ENCODE measurements around the gene SLC3A2. TPM values are rescaled to one million over a fixed set of nuclear protein-coding genes. Genes with fewer than 3 reads are reported as not detected.

SLC3A2 gene
- total RNA-seq, 1 experiment from 2014 or later = 619 TPM

- CTCF ChIA-PET = no interaction called here
- POLR2A ChIA-PET (ENCODE audit: unreplicated experiment) = no interaction called here
Measured at GRCh38 chr11:62921201-62921572, 40.5 kb downstream of the SLC3A2 start, which contains the start of gene CHRM1. Gene CHRM1, minus strand, starts transcription at chr11:62921363. Its CDS starts 10,263 bp downstream, at chr11:62911100.

GRCh38 chr11:62921573-62922188 is 41.0 kb downstream of the SLC3A2 start:
- POLR2A ChIA-PET (ENCODE audit: unreplicated experiment) = interaction anchor here (0.5 kb wide), 1 partner anchor 749 kb away, joined by 3 read pairs; the partner anchor contains the start of gene ATL3
- H2AFZ ChIP-seq = no peak overlapping the region
- no peak overlapping the region for H3K4me3 ChIP-seq
- no TSS peak for BruUV-seq (replicated peaks)
- peak in 1 of 2 experiments; percentile 44 for DNase-seq
- TF ChIP-seq CTCF (conservative IDR thresholded peaks at IDR 0.05) = no peak
- TF ChIP-seq EZH2 (IDR thresholded peaks at IDR 0.05; ENCODE audit: low read depth) = no peak
- intact Hi-C loops (cut with micrococcal nuclease; ENCODE audit: unreplicated experiment) = no loop called here
- H3K79me2 ChIP-seq (ENCODE audit: low read depth) = no peaks in the 10 kb centered on the region
- no peaks in the 10 kb centered on the region for H4K20me1 ChIP-seq (ENCODE audit: insufficient read depth)
- H3F3A ChIP-seq (ENCODE audit: insufficient read depth, low read depth) = no peaks in the 10 kb centered on the region
- peak overlapping the region; percentile 20; the same call in 1 of the 2 replicates for H3K4me2 ChIP-seq
- no peaks in the 10 kb centered on the region for H3K9me3 ChIP-seq (ENCODE audit: insufficient read depth, low read depth)
- CTCF ChIA-PET = no interaction called here
- H3K4me1 ChIP-seq (replicated peaks; ENCODE audit: insufficient read depth) = no peaks in the 10 kb centered on the region
- H3K27me3 ChIP-seq (ENCODE audit: insufficient read depth, low read depth) = peaks cover 83% of the 10 kb centered on the region
- no peaks in the 10 kb centered on the region for H3K9me2 ChIP-seq (ENCODE audit: insufficient read depth)
- no peaks in the 10 kb centered on the region for H3K36me3 ChIP-seq (ENCODE audit: low read depth)
- H3K27ac ChIP-seq = no peak overlapping the region

More at GRCh38 chr11:62921201-62921572, 40.5 kb downstream of the SLC3A2 start, which contains the start of gene CHRM1:
- H3K9me2 ChIP-seq (ENCODE audit: insufficient read depth) = no peaks in the 10 kb centered on the region
- no peaks in the 10 kb centered on the region for H3F3A ChIP-seq (ENCODE audit: insufficient read depth, low read depth)
- intact Hi-C loops (cut with micrococcal nuclease; ENCODE audit: unreplicated experiment) = no loop called here
- peaks cover 78% of the 10 kb centered on the region for H3K27me3 ChIP-seq (ENCODE audit: insufficient read depth, low read depth)
- H3K9me3 ChIP-seq (ENCODE audit: insufficient read depth, low read depth) = no peaks in the 10 kb centered on the region
- H3K4me3 ChIP-seq = no peak within 1 kb of the TSS
- peak within 1 kb of the TSS; percentile 20; the same call in 1 of the 2 replicates for H3K4me2 ChIP-seq
- TF ChIP-seq CTCF (conservative IDR thresholded peaks at IDR 0.05) = no peak
- TF ChIP-seq EZH2 (IDR thresholded peaks at IDR 0.05; ENCODE audit: low read depth) = no peak
- DNase-seq = peak in 1 of 2 experiments; percentile 16
- no peaks in the 10 kb centered on the region for H3K4me1 ChIP-seq (replicated peaks; ENCODE audit: insufficient read depth)
- no peaks in the 10 kb centered on the region for H4K20me1 ChIP-seq (ENCODE audit: insufficient read depth)
- no peaks in the 10 kb centered on the region for H3K36me3 ChIP-seq (ENCODE audit: low read depth)
- H3K27ac ChIP-seq = no peak within 1 kb of the TSS
- BruUV-seq (replicated peaks) = no TSS peak
- H2AFZ ChIP-seq = no peak within 1 kb of the TSS
- H3K79me2 ChIP-seq (ENCODE audit: low read depth) = no peaks in the 10 kb centered on the region

DNA sequence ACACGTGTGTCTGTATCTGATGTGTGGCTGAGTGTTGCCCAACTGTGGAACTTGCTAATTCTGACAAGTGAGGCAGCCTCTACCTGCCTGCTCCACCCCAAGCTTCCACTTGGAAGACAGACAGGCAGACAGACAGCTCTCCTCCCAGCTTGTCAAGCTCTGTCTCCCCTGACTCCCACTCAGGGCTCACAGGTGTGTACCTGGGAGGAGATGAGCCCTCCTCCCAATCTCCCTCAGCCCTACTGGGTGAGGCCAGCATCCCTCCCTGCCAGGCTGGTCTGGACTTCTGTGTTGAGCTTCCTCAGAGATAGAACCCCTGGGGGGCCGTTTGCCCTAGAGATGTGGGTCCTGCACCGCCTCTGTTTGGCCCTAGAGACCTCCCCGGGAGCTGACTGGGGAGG is 41.5 kb downstream of the SLC3A2 start:
- no peaks in the 10 kb centered on the region for H4K20me1 ChIP-seq (ENCODE audit: insufficient read depth)
- no peaks in the 10 kb centered on the region for H3K36me3 ChIP-seq (ENCODE audit: low read depth)
- no TSS peak for BruUV-seq (replicated peaks)
- H3K9me3 ChIP-seq (ENCODE audit: insufficient read depth, low read depth) = no peaks in the 10 kb centered on the region
- intact Hi-C loops (cut with micrococcal nuclease; ENCODE audit: unreplicated experiment) = no loop called here
- TF ChIP-seq EZH2 (IDR thresholded peaks at IDR 0.05; ENCODE audit: low read depth) (no peak), CTCF (conservative IDR thresholded peaks at IDR 0.05) (no peak)
- H3K9me2 ChIP-seq (ENCODE audit: insufficient read depth) = no peaks in the 10 kb centered on the region
- H3F3A ChIP-seq (ENCODE audit: insufficient read depth, low read depth) = no peaks in the 10 kb centered on the region
- no peak overlapping the region for H2AFZ ChIP-seq
- no peak overlapping the region for H3K4me3 ChIP-seq
- CTCF ChIA-PET = interaction anchor here (0.6 kb wide), 1 partner anchor 749 kb away, joined by 3 read pairs; the partner anchor contains the start of gene ATL3
- H3K27ac ChIP-seq = no peak overlapping the region
- H3K27me3 ChIP-seq (ENCODE audit: insufficient read depth, low read depth) = peaks cover 86% of the 10 kb centered on the region
- H3K79me2 ChIP-seq (ENCODE audit: low read depth) = no peaks in the 10 kb centered on the region
- no peak overlapping the region for H3K4me2 ChIP-seq
- POLR2A ChIA-PET (ENCODE audit: unreplicated experiment) = interaction anchor here (0.5 kb wide), 1 partner anchor 749 kb away, joined by 3 read pairs; the partner anchor contains the start of gene ATL3
- DNase-seq = no peak
- no peaks in the 10 kb centered on the region for H3K4me1 ChIP-seq (replicated peaks; ENCODE audit: insufficient read depth)
